GM21360 (cell line): ENCODE data around the gene TRMT11.
"Not testable (repeated sequence)": the region's sequence is repeated elsewhere in the genome, so short reads cannot be mapped to it uniquely, and the experiment has no call there.

ENCODE experiments used
- ATAC-seq: cut with Tn5 transposase; IDR thresholded peaks from one replicate; pipeline ENCODE4 v1.9.1; 2021; ENCODE audit warnings: mild to moderate bottlenecking, moderate library complexity; ENCODE audit not compliant: unreplicated experiment

Gene TRMT11

GRCh38 chr6:126041516-126041915, 55.2 kb downstream of the TRMT11 start:
- ATAC-seq = no peak

DNA sequence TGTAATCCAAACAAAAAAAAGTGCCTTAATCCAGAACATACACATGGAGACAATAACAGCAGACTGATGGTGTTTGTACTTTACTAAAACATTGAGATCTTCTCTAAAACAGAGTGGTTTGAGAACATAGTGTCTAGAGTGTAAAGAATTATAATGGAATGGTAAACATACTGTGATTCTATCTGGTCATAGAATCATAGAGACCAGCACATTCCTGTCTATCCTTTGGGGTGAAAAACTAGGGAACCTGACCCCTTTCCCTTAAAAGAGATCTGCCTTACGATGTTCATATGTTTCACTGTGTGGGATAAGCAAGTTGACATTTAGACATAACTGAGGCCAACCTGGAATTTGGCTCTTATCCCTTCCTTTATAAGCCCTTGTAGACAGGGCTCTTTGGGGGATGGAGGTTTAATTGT, 55.7 kb downstream of the TRMT11 start:
- ATAC-seq = no peak

DNA sequence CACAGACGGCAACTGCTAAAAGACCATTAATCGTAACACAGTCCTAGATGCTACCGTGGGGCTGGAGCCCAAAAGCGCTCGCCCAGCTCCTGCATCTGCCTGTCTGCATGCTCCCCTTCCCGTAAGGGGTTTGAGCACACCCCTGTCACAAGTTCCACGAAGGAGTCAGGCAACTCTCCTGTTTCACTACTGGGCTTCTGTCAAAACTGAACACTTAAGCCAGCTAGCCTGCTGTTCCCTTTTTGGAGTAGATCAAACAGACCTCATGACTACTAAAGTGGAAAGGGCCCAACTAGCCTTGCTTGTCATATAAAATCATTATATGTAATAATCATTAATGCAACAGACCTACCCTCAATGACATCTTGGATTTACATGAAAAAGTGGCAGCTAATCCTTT, 61.3 kb downstream of the TRMT11 start:
- no peak for ATAC-seq

- no peak for ATAC-seq
Observed at GRCh38 chr6:126048635-126049034, 62.3 kb downstream of the TRMT11 start.

DNA sequence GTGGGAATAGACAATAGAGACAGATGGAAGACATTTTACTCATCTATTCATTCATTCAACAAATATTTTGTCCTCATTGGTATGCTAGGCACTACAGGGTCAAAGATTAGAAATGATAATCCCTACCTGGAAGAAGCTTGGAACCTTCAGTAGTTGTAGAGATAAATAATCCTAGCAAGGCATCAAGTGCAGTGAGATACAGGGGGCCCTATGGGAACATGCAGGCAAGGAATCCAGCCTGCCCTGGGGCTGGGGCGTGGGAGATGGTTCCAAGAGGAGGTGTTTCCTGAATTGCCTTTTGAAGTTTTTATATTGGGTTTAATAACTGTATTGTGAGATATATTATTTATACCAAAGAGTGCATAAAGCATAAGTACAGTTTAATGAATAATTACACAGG, 64.5 kb downstream of the TRMT11 start:
- no peak for ATAC-seq

GRCh38 chr6:126051791-126052190, 65.5 kb downstream of the TRMT11 start:
- no peak for ATAC-seq

DNA sequence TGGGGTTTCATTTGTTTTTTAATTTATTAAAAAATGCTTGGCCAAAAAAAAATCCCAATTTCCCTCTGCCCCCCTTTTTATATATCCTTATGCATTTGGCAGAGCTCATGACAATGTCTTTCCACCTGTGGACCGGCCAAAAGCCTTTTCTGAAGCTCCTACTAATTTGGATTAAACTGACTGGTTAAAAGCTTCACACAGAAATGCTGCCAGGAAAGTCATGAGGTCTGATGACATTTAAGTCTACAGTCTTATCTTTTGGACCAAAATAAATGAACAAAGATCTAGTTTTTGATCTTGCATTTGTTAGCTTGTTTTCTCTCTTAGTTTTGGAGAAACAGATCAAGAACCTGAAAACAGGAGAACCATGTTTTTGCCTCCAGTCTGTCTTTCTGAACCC, 66.1 kb downstream of the TRMT11 start:
- no peak for ATAC-seq

DNA sequence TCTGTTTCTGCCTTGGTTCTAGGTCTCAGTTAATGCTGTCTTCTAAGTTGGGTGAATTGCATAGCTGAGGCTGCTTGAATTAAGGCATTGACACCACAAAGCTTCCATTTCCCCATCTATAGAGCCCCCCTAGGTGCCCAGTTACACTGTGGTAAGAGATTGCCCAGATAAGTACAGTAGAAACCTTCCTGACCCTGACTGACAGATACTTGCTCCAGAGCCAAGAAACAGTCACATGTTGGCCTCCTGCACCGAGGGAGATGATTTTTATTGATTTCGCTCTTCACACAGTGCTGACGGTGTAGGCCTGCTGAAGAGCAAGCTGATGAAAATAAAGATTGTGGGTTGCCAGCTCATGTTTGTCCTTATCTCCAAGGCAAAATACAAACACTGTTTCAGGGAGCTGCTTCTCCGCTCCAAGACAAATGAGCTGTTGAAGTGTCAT, 67.9 kb downstream of the TRMT11 start:
- ATAC-seq = no peak

DNA sequence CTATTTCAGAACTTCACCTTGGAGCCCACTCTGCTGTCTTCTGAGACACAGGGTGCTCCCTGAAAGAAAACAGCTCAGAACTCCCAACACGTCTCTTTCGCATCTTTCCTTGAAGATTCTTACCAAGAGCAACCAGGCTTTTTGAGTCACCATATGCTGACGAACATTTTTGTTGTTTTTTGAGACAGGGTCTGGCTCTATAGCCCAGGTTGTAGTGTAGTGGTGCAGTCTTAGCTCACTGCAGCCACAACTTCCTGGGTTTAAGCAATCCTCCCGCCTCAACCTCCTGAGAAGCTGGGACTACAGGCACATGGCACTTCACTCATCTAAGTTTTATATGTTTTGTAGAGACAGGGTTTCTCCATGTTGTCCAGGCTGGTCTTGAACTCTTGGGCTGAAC, 68.5 kb downstream of the TRMT11 start:
- no peak for ATAC-seq

GRCh38 chr6:126055449-126055848, 69.1 kb downstream of the TRMT11 start:
- no peak for ATAC-seq

GRCh38 chr6:126056355-126057004, 70.1 kb downstream of the TRMT11 start:
- no peak for ATAC-seq

DNA sequence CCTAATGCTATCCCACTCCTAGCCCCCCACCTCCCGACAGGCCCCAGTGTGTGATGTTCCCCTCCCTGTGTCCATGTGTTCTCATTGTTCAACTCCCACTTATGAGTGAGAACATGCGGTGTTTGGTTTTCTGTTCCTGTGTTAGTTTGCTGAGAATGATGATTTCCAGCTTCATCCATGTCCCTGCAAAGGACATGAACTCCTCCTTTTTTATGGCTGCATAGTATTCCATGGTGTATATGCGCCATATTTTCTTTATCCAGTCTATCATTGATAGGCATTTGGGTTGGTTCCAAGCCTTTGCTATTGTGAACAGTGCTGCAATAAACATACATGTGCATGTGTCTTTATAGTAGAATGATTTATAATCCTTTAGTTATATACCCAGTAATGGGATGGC, 71.7 kb downstream of the TRMT11 start:
- not testable (repeated sequence) for ATAC-seq

GRCh38 chr6:126060400-126060799, 74.1 kb downstream of the TRMT11 start:
- ATAC-seq = no peak

DNA sequence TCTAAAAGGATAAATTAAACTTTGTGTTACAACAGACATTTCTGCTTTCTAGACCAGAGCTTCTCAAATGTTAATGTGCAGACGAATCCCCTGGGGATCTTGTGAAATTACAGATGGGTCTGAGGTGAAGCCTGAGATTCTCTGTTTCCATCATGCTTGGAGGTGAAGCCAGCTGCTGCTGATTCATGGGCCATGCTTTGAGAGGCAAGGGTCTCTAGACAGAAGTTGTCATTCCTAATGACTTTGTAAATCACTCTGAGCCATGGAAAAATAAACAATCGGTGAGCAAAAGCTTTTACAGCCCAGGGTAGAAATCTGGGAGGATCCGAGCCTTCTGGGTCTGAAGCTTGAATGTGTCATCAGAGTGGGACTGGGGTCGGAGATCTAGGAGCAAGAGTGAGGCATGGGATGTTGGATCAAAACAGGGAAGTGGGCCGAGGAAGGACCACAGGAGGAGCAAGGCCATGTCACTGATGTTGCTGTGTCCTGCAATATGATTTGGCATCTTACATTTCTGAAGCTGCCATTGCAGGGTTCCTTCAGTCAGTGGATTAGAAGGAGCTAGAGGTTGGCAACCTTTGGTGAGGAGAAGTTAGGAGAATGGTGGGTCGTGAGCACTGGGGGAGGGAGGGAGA, 77.3 kb downstream of the TRMT11 start:
- ATAC-seq = peak; percentile 73

DNA sequence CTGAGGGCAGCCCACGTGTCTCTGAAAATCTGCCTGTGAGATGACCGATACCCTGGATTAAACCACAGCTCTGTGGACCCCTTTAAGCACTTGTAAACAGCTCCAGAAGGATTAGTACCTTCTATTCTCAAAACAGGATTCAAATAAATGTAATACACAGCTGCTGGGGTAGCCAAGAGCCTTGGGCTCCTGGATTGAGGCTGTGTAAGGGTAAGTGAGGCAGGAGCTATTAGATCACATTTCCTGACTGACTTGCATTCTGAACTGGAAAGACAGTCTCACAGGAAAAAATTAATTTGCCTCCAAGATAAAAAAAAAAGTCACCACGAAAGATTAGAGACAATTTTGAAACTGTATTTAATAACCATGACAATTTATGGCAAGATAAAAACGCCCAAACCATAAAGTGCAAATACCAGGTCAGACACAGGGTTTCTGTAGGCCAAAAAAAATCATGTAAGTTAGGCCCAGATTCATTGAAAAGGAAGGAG, 78.0 kb downstream of the TRMT11 start:
- no peak for ATAC-seq

- no peak for ATAC-seq
Observed at GRCh38 chr6:126064748-126065401, 78.5 kb downstream of the TRMT11 start.

GRCh38 chr6:126066053-126067048, 80.0 kb downstream of the TRMT11 start:
- ATAC-seq = no peak

DNA sequence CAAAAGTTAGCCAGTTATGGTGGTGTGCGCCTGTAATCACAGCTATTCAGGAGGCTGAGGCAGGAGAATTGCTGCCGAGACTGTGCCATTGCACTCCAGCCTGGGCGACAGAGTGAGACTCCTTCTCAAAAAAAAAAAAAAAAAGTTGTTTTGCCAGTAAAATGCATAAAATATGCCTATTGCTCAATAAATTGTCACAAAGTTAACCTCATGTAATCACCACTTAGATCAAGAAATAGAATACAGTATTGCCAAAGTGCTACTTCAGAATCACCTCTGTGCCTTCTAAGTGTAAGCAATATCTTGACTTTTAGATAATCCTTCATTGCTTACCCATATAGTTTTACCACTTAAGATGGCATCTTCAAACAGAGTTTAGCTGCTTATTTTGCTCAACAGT, 80.7 kb downstream of the TRMT11 start:
- no peak for ATAC-seq

- no peak for ATAC-seq
Observed at GRCh38 chr6:126069449-126069848, 83.1 kb downstream of the TRMT11 start.

DNA sequence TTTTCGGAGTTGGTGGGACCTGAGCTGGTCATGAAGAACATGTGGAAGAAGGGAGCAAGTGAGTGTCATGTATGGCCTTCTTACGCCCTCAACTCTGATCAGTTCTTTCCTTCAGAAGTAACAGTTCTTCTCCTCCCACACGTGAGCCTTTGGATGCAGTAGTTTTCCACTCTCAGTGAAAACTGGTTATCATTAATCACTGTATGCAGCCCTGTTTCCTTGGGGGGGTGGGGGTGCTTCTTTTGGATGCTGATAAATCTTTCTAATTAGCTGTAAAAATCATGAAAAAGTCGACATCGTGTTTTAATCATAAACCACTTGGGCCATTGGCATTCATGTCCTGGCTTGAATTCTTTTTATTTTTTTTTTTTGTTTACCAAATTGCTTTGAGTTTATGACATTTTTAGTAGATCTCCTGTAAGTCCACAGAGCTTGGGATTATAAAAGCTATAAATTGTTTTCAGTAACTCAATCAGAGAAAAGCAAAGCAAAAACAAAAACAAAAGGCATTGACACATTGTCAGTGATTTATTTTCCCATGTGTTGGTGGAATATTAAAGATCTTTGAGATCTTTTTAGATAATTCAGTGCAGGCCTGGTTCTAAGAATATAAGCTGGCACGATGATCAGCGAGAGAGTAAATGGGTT, 84.8 kb downstream of the TRMT11 start:
- ATAC-seq = no peak
